ENCODE results near the gene PTRH2. TPM values are rescaled to one million over a fixed set of nuclear protein-coding genes. Genes with fewer than 3 reads are reported as not detected.

The PTRH2 gene
- total RNA-seq, 1 donor from 2014 or later: 43.0 TPM

DNA sequence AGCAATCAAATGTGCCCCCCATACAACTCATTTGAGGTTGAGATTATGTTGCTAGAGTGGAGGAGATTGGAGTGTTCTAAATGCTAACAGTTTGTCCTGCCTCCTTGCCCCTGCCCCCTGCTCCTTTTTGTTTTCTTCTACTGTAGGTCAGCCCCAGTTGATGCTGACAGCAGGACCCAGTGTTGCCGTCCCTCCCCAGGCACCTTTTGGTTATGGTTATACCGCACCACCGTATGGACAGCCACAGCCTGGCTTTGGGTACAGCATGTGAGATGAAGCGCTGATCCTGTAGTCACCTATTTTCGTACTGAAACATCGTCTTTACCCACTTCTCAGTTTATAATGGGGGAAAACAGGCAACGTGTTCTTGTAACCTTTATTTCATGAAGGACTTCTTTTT is 13.6 kb downstream of the PTRH2 start:
- intact Hi-C loops (cut with DNase I): no loop called here
- H3K36me3 ChIP-seq: peaks cover 0 to 59% of the 10 kb centered on the region in 2 donors
- TF ChIP-seq, protein P1, sequence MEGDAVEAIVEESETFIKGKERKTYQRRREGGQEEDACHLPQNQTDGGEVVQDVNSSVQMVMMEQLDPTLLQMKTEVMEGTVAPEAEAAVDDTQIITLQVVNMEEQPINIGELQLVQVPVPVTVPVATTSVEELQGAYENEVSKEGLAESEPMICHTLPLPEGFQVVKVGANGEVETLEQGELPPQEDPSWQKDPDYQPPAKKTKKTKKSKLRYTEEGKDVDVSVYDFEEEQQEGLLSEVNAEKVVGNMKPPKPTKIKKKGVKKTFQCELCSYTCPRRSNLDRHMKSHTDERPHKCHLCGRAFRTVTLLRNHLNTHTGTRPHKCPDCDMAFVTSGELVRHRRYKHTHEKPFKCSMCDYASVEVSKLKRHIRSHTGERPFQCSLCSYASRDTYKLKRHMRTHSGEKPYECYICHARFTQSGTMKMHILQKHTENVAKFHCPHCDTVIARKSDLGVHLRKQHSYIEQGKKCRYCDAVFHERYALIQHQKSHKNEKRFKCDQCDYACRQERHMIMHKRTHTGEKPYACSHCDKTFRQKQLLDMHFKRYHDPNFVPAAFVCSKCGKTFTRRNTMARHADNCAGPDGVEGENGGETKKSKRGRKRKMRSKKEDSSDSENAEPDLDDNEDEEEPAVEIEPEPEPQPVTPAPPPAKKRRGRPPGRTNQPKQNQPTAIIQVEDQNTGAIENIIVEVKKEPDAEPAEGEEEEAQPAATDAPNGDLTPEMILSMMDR (IDR thresholded peaks at IDR 0.05): no peak
- no peak for TF ChIP-seq POLR2A (IDR thresholded peaks at IDR 0.05)
- no peak for TF ChIP-seq POLR2AphosphoS5 (IDR thresholded peaks at IDR 0.05; ENCODE audit: insufficient read depth in 1 of 2, low read depth in 1 of 2)

DNA sequence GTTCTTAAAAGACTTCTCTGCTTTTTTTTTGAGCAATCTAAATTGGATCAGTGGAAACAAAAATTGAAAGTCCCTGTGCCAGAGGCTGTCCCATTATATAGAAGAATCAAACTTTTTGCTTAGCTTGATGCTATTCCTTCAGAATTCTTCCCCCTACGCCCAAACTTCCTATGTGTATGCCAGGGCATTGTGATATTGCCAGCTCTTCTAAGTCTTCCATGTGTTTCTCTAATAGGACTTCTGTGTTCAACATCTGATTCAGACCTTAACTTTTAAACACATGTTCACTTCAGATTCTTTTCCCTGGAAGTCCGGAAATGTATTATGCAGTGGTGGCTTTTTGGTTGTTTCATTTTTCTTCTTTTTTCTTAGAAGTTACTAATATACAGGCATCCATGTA is 18.7 kb downstream of the PTRH2 start:
- Histone ChIP-seq H3K4me3 (no peak overlapping the region), H3K36me3 (peaks cover 0 to 58% of the 10 kb centered on the region in 2 donors), H3K4me1 (no peaks in the 10 kb centered on the region), H3K9me3 (no peaks in the 10 kb centered on the region), H3K27ac (no peak overlapping the region), H3K27me3 (no peaks in the 10 kb centered on the region)
- no peak for DNase-seq (ENCODE audit: extremely low spot score in 2 of 2)
- intact Hi-C loops (cut with DNase I): no loop called here
- TF ChIP-seq POLR2AphosphoS5 (IDR thresholded peaks at IDR 0.05; ENCODE audit: insufficient read depth in 1 of 2, low read depth in 1 of 2) (no peak), POLR2A (IDR thresholded peaks at IDR 0.05) (no peak)
- TF ChIP-seq, protein P1 (IDR thresholded peaks at IDR 0.05): no peak

More for the DNA sequence above, 13.6 kb downstream of the PTRH2 start:
- no peaks in the 10 kb centered on the region for H3K4me1 ChIP-seq
- H3K27ac ChIP-seq: no peak overlapping the region
- H3K27me3 ChIP-seq: no peaks in the 10 kb centered on the region
- H3K9me3 ChIP-seq: no peaks in the 10 kb centered on the region
- H3K4me3 ChIP-seq: no peak overlapping the region
- DNase-seq (ENCODE audit: extremely low spot score in 2 of 2): no peak

DNA sequence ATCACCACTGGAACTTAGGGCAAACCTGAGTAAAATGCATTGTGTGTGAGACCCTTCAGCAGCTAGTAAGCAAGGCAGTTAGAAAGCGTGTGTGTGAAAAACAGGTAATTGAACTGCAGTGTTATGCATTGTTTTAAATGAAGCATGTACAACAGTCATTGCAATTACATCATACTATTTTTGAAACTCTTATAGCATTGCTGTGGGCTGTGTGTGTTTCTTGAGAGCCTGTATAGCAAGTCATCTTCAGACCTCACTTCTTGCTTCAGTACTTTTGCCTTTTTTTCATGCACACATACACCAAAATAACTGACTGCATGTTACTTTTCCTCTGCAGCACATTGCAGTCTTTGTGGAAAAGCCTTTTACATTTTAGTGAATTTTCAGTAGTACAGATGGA is 19.2 kb downstream of the PTRH2 start:
- H3K36me3 ChIP-seq: peaks cover 0 to 58% of the 10 kb centered on the region in 2 donors
- no peak for TF ChIP-seq POLR2AphosphoS5 (IDR thresholded peaks at IDR 0.05; ENCODE audit: insufficient read depth in 1 of 2, low read depth in 1 of 2)
- TF ChIP-seq, protein P1 (IDR thresholded peaks at IDR 0.05): no peak
- no peak for TF ChIP-seq POLR2A (IDR thresholded peaks at IDR 0.05)
- H3K27me3 ChIP-seq: no peaks in the 10 kb centered on the region
- DNase-seq (ENCODE audit: extremely low spot score in 2 of 2): no peak
- no peaks in the 10 kb centered on the region for H3K9me3 ChIP-seq
- no peak overlapping the region for H3K4me3 ChIP-seq
- H3K4me1 ChIP-seq: no peaks in the 10 kb centered on the region
- intact Hi-C loops (cut with DNase I): no loop called here
- H3K27ac ChIP-seq: no peak overlapping the region

DNA sequence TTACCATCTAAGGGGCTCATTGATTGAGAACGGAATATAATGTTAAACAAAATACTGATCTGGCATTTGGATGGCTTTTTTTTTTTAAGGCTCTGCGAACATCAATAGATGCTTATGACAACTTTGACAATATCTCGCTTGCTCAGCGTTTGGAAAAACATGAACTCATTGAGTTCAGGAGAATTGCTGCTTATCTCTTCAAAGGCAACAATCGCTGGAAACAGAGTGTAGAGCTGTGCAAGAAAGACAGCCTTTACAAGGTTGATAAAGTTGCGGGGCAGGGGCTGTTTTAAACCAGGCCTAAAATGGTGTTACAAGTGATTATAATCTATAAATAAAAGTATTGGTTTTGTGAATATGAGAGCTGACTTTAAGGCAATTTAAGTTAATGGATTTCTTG is 22.3 kb downstream of the PTRH2 start:
- DNase-seq (ENCODE audit: extremely low spot score in 2 of 2): no peak
- intact Hi-C loops (cut with DNase I): no loop called here
- H3K36me3 ChIP-seq: peaks cover 4 to 69% of the 10 kb centered on the region in 2 donors

DNA sequence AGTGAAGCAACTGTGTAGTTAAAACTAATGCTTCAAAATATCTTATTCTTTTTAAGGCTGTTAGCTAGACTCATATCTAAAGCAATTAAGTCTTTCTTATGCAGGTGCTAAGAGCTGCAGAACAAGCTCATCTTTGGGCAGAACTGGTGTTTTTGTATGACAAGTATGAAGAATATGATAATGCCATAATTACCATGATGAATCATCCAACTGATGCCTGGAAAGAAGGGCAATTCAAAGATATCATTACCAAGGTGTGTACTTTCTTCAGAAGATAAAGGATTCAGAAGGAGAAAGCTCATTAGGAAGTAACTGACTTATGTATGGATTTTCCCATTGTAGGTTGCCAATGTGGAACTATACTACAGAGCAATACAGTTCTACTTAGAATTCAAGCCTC is 23.9 kb downstream of the PTRH2 start:
- intact Hi-C loops (cut with DNase I): no loop called here
- Histone ChIP-seq H3K36me3 (peaks cover 4 to 76% of the 10 kb centered on the region in 2 donors), H3K27ac (no peak overlapping the region), H3K27me3 (no peaks in the 10 kb centered on the region), H3K4me1 (no peaks in the 10 kb centered on the region), H3K4me3 (no peak overlapping the region), H3K9me3 (no peaks in the 10 kb centered on the region)
- TF ChIP-seq POLR2A (IDR thresholded peaks at IDR 0.05) (no peak), POLR2AphosphoS5 (IDR thresholded peaks at IDR 0.05; ENCODE audit: insufficient read depth in 1 of 2, low read depth in 1 of 2) (no peak)
- TF ChIP-seq, protein P1 (IDR thresholded peaks at IDR 0.05): no peak
- no peak for DNase-seq (ENCODE audit: extremely low spot score in 2 of 2)

More for the DNA sequence above, 22.3 kb downstream of the PTRH2 start:
- Histone ChIP-seq H3K4me3 (no peak overlapping the region), H3K27ac (no peak overlapping the region), H3K27me3 (no peaks in the 10 kb centered on the region), H3K9me3 (no peaks in the 10 kb centered on the region), H3K4me1 (no peaks in the 10 kb centered on the region)
- TF ChIP-seq, protein P1 (IDR thresholded peaks at IDR 0.05): no peak
- TF ChIP-seq POLR2A (IDR thresholded peaks at IDR 0.05): no peak
- no peak for TF ChIP-seq POLR2AphosphoS5 (IDR thresholded peaks at IDR 0.05; ENCODE audit: insufficient read depth in 1 of 2, low read depth in 1 of 2)
